NOMO-1 treated with dmso at 0.1 percent for 144 hours (cell line): ENCODE results near the gene ABCD1.

Experiments used
- DNase-seq: peaks from one replicate; lab custom pipeline; 2025; ENCODE audit not compliant: unreplicated experiment; lab: John Stamatoyannopoulos, UW

Gene ABCD1

DNA sequence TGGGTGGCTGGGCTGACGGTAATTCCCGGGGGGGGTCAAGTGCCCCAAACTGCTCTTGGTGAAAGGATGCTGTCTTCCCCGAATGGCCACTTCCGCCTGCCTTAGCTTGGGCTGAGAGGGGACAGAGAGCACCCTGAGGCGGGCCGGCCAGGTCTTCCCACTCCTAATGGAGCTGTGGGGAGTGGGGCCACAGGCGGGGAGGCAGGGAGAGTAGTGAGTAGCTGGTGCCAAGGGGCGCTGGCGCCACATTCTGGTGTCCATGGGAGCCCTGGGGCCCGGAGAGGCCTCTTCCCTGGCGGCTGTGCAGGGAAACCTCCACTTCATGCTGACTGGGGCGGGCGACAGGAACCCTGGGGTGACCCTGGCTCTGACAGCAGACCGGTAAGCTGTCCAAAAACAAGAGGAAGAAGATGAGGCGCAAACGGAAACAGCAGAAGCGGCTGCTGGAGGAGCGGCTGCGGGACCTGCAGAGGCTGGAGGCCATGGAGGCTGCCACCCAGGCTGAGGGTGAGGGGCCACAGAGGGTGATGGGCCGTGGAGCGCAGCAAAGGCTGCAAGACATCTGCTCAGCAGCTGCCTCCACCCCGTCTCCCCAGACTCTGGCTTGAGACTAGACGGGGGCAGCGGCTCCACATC, 58.8 kb downstream of the ABCD1 start:
- no peak for DNase-seq

DNA sequence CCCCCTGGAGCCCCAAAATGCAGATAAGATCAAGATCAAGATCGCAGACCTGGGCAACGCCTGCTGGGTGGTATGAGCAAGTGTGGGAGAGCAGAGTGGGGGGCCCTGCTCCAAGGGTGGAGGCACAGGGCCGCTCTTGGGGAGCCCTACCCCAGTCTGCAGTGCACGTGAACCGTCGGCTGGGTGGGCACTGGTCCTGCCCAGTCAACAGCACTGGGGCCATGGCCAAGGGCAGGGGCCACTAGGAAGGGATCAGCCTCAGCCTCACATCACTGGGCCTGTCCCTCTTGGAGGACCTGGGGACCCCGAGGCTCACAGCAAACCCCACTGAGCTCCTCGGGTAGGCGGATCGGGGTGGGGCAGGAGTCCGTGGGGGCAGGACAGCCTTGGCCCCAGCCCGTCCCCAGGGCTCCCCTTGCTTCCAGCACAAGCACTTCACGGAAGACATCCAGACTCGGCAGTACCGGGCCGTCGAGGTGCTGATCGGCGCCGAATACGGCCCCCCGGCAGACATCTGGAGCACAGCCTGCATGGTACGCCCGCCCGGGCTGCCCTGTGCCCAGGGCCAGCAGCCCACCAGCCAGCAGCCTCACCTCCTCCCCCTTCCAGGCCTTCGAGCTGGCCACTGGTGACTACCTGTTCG, 59.8 kb downstream of the ABCD1 start:
- no peak for DNase-seq

DNA sequence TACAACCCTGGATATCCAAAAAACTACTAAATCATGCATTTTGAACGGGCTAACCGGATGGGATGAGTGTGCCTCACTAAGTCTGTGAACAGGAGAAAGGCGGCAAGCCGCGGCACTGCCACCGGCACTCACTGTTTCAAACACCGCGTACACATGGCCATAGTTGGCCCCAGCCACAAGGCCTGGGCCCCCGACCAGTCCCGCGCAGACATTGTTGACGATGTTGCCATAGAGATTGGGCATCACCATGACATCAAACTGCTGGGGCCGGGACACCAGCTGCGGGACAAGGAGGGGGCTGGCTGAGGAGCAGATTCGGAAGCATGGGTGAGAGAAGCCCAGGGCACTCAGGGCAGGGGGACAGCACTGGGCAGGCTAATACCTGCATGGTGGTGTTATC, 62.0 kb downstream of the ABCD1 start:
- no peak for DNase-seq

- DNase-seq: no peak
Observed at GRCh38 chrX:153789654-153790053, 65.0 kb downstream of the ABCD1 start.

DNA sequence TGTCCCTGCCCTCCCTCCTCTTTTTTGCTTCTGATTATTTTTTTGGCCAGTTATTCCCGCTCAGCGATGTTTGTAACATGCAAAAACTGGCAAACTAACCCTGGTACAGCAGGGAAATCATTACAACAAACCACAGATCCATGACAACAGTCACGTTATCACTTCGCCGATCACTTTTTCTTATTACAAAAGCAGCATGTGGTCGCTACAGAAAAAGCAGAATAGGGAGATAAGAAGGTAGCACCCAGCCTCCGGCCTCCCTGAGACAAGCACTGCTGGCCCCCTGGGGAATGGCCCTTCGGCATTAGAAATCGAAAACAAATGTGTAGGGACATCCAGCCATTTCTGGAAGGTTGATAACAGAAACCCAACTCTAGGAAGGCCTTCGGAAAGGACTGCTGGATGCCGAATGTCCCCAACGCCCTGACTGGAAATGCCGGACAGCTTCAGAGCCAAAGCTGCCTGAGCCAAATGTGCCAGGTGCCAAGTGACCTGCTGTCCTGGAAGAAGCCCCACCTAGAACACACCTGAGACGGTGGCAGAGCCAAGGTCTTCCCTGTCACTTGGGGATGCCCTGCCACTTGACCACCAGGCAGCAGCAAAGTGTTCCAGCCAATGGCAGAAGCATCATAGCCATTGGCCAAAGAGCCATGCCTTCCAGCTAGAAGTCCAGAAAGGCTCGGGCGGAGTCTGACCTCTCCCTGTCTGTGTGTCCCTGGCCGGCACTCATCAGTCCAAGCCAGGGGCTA, 66.6 kb downstream of the ABCD1 start:
- DNase-seq: no peak

GRCh38 chrX:153792368-153792767, 67.7 kb downstream of the ABCD1 start:
- no peak for DNase-seq

DNA sequence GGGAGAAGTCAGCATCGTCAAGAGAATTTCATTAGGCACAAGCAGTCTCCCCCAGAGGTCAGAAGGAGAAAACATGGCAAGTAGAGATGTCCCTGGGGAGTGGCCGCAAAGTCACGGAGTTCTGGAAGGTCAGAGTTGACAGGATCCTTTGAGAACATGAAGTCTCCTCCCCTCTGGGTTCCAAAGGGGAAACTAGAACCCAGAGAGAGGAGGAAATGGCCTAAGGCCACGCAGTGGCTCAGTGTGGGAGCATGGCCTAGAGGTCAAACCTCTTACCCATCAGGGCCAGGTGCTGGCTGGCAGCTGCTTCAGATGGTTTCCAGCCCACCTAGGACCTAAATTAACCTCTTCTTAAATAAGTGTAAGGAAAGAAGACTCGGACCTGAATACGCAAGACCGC, 68.6 kb downstream of the ABCD1 start:
- no peak for DNase-seq
